ENCODE data around the gene REST. TPM values are rescaled to one million over a fixed set of nuclear protein-coding genes. Genes with fewer than 3 reads are reported as not detected.

REST gene
- total and polyA plus RNA-seq, 2 of the 8 experiments (the other 6 are each of a cell fraction or from before 2014, with no cell fraction given): 10.2 to 66.3 TPM

- TF ChIP-seq YY1 (IDR thresholded peaks at IDR 0.05; ENCODE audit: low read depth, low read length): peak; percentile 89
- TF ChIP-seq EP300 (IDR thresholded peaks at IDR 0.05; ENCODE audit: borderline replicate concordance in 1 of 2, low read depth in 2 of 2, low read length in 2 of 2): no peak
Observed at GRCh38 chr4:56909086-56909894, 1.6 kb downstream of the REST start (continued).

Data from H1 (cell line).